IMR-90 (cell line): Measurements from ENCODE around the gene TAF9. TPM values are rescaled to one million over a fixed set of nuclear protein-coding genes. Genes with fewer than 3 reads are reported as not detected.

Experiments used
- ATAC-seq: fragments of 200-7000 bp; cut with Tn5 transposase; 2 replicates; pipeline ENCODE4 v1.9.1; 2020; ENCODE audit warnings: low read depth, mild to moderate bottlenecking, moderate library complexity
- BruUV-seq: library from RNA; stranded (reverse); fragments of 400-500 nt; replicated peaks from 2 replicates; lab custom pipeline; 2021; lab: Mats Ljungman, UMichigan
- CTCF ChIA-PET: fragments of 300-600 bp; formaldehyde crosslinking; extraction: SDS; loops from one replicate; lab custom pipeline; 2021; ENCODE audit warnings: antibody characterized with exemption; lab: Yijun Ruan, JAX
- POLR2A ChIA-PET: fragments of 300-600 bp; sonication (Branson Sonifier 250); formaldehyde crosslinking; loops from one replicate; lab custom pipeline; 2022; ENCODE audit warnings: antibody characterized with exemption; ENCODE audit not compliant: unreplicated experiment; lab: Charles Lee
- DNase-seq: peaks from one replicate; pipeline ENCODE4 v3.0.0; 2013
- H2AFZ ChIP-seq: replicated peaks from 2 replicates; pipeline ENCODE3; 2013; ENCODE audit warnings: low read length, mild to moderate bottlenecking; ENCODE audit not compliant: poor library complexity
- H2AK5ac ChIP-seq: 2 replicates; pipeline ENCODE4 v1.6.1; 2013; ENCODE audit warnings: low read depth, low read length, inconsistent platforms
- H2AK9ac ChIP-seq: replicated peaks from 2 replicates; pipeline ENCODE3; 2013; ENCODE audit warnings: mild to moderate bottlenecking, low read depth, low read length, moderate library complexity; ENCODE audit not compliant: poor library complexity
- H2BK120ac ChIP-seq: 2 replicates; pipeline ENCODE4 v1.6.1; 2013; ENCODE audit warnings: low read depth, low read length, inconsistent platforms
- H2BK15ac ChIP-seq: 3 replicates; pipeline ENCODE4 v1.6.1; 2013; ENCODE audit warnings: low read depth, low read length, inconsistent platforms
- H2BK20ac ChIP-seq: 2 replicates; pipeline ENCODE4 v1.6.1; 2013; ENCODE audit warnings: low read depth, mild to moderate bottlenecking, inconsistent platforms, low read length, moderate library complexity
- H2BK5ac ChIP-seq: 2 replicates; pipeline ENCODE4 v1.6.1; 2013; ENCODE audit warnings: mild to moderate bottlenecking, low read depth, low read length, inconsistent platforms; ENCODE audit not compliant: poor library complexity, severe bottlenecking
- H3K14ac ChIP-seq: replicated peaks from 2 replicates; pipeline ENCODE4 v1.6.1; 2013; ENCODE audit warnings: low read depth, low read length, inconsistent platforms
- H3K18ac ChIP-seq: 2 replicates; pipeline ENCODE4 v1.6.1; 2013; ENCODE audit warnings: low read depth, low read length, control low read depth
- H3K23ac ChIP-seq: 2 replicates; pipeline ENCODE4 v1.6.1; 2013; ENCODE audit warnings: low read depth, low read length, inconsistent platforms
- H3K27ac ChIP-seq: 2 replicates; pipeline ENCODE4 v1.5.1; 2013; ENCODE audit warnings: mild to moderate bottlenecking, control low read depth, low read length; ENCODE audit not compliant: insufficient read depth
- H3K27me3 ChIP-seq: 2 replicates; pipeline ENCODE4 v1.6.1; 2013; ENCODE audit warnings: low read length; ENCODE audit not compliant: control insufficient read depth, insufficient read depth
- H3K36me3 ChIP-seq: 2 replicates; pipeline ENCODE4 v1.6.1; 2013; ENCODE audit warnings: low read length, mixed read lengths; ENCODE audit not compliant: control insufficient read depth, insufficient read depth
- H3K4ac ChIP-seq: 2 replicates; pipeline ENCODE4 v1.6.1; 2013; ENCODE audit warnings: low read depth, low read length, inconsistent platforms
- H3K4me1 ChIP-seq: 2 replicates; pipeline ENCODE4 v1.6.1; 2013; ENCODE audit warnings: low read length, mixed read lengths; ENCODE audit not compliant: control insufficient read depth, insufficient read depth
- H3K4me2 ChIP-seq: 2 replicates; pipeline ENCODE4 v1.6.1; 2013; ENCODE audit warnings: low read depth, mild to moderate bottlenecking, control low read depth, low read length, moderate library complexity
- H3K4me3 ChIP-seq: 2 replicates; pipeline ENCODE4 v1.5.1; 2013; ENCODE audit warnings: low read depth, mild to moderate bottlenecking, control low read depth, low read length, moderate library complexity; ENCODE audit not compliant: insufficient read depth
- H3K56ac ChIP-seq: 2 replicates; pipeline ENCODE4 v1.6.1; 2013; ENCODE audit warnings: low read length, inconsistent platforms; ENCODE audit not compliant: insufficient read depth; ENCODE audit errors: extremely low read depth
- H3K79me1 ChIP-seq, 2 experiments: 2 replicates each; pipeline ENCODE4 v1.6.1; 2013; ENCODE audit warnings: low read length in 2 of 2, inconsistent platforms in 1 of 2, low read depth in 1 of 2
- H3K9ac ChIP-seq: 2 replicates; pipeline ENCODE4 v1.6.1; 2013; ENCODE audit warnings: low read depth, low read length, control low read depth
- H3K9me1 ChIP-seq: 2 replicates; pipeline ENCODE4 v1.6.1; 2013; ENCODE audit warnings: low read length, inconsistent platforms; ENCODE audit not compliant: insufficient read depth
- H3K9me3 ChIP-seq: 2 replicates; pipeline ENCODE4 v1.6.1; 2013; ENCODE audit warnings: low read length; ENCODE audit not compliant: control insufficient read depth, insufficient read depth
- H4K20me1 ChIP-seq: 2 replicates; pipeline ENCODE4 v1.6.1; 2013; ENCODE audit warnings: low read length, inconsistent platforms; ENCODE audit not compliant: insufficient read depth
- H4K5ac ChIP-seq: 2 replicates; pipeline ENCODE4 v1.6.1; 2013; ENCODE audit warnings: mild to moderate bottlenecking, low read depth, low read length, control low read depth
- H4K8ac ChIP-seq, 2 experiments: 2 replicates each; pipeline ENCODE4 v1.6.1; 2013; ENCODE audit warnings: low read depth in 2 of 2, low read length in 2 of 2, control low read depth in 1 of 2, inconsistent platforms in 1 of 2
- H4K91ac ChIP-seq: 2 replicates; pipeline ENCODE4 v1.6.1; 2013; ENCODE audit warnings: low read depth, low read length, inconsistent platforms; ENCODE audit not compliant: insufficient read depth
- BHLHE40 ChIP-seq: fragments of 150-350 bp; IDR thresholded peaks from 2 replicates; pipeline ENCODE4 v1.6.1; 2016; ENCODE audit warnings: mild to moderate bottlenecking, low read depth, low read length
- CEBPB ChIP-seq: IDR thresholded peaks from 2 replicates; pipeline ENCODE4 v1.6.1; 2012; ENCODE audit warnings: low read depth, low read length, improper control_type of control experiment
- MAFK ChIP-seq: IDR thresholded peaks from 2 replicates; pipeline ENCODE4 v1.6.1; 2012; ENCODE audit warnings: low read depth, low read length, improper control_type of control experiment
- MAZ ChIP-seq: IDR thresholded peaks from 2 replicates; pipeline ENCODE4 v1.6.1; 2012; ENCODE audit warnings: low read depth, mild to moderate bottlenecking, low read length, improper control_type of control experiment, moderate library complexity, borderline replicate concordance
- RCOR1 ChIP-seq: IDR thresholded peaks from 2 replicates; pipeline ENCODE4 v1.6.1; 2012; ENCODE audit warnings: mild to moderate bottlenecking, low read length, improper control_type of control experiment; ENCODE audit not compliant: insufficient replicate concordance
- SMC3 ChIP-seq: fragments of 150-350 bp; IDR thresholded peaks from 2 replicates; pipeline ENCODE4 v1.6.1; 2016; ENCODE audit warnings: low read depth, mild to moderate bottlenecking, antibody characterized with exemption, low read length, moderate library complexity
- WGBS, 2 experiments: methylation state at CpG; one replicate each; pipeline versions ENCODE4 v1.1.5 to v1.1.7; 2013; ENCODE audit warnings: missing lambda C conversion rate in 2 of 2; ENCODE audit not compliant: insufficient read length in 1 of 2; ENCODE audit errors: extremely low coverage in 2 of 2; 5-methylcytosine and 5-hydroxymethylcytosine counted together
- dilution Hi-C: fragments of 300-500 bp; cut with HindIII; formaldehyde crosslinking; loops from one replicate; pipeline ENCODE4 v1.14.3; 2018; ENCODE audit warnings: low sequenced_read_pairs; ENCODE audit not compliant: unreplicated experiment
- in situ Hi-C: fragments of 300-500 bp; cut with MboI; formaldehyde crosslinking; loops from 3 replicates; pipeline ENCODE4 v1.14.3; 2019; ENCODE audit warnings: low sequenced_read_pairs, inconsistent platforms, mixed read lengths
- intact Hi-C: fragments of 100-400 bp; cut with micrococcal nuclease; formaldehyde crosslinking; loops from 2 replicates; pipeline ENCODE4 v1.10.0; 2022
- polyA plus RNA-seq, 3 experiments: library from polyadenylated mRNA; depleted of rRNA; stranded (reverse); fragments of >200 nt; gene quantifications; 2 replicates each; pipeline ENCODE4 v1.2.3, GENCODE V29; 2012; ENCODE audit warnings: low replicate concordance in 1 of 3
- total RNA-seq: library from RNA; depleted of rRNA; stranded (reverse); fragments of >200 nt; gene quantifications from 2 replicates; pipeline ENCODE4 v1.2.3, GENCODE V29; 2012
- TF ChIP-seq, protein P1 (sequence below): fragments of 150-350 bp; IDR thresholded peaks from 2 replicates; pipeline ENCODE4 v1.6.1; 2017; ENCODE audit warnings: mild to moderate bottlenecking, antibody characterized with exemption, low read length, low read depth

The TAF9 gene
- total and polyA plus RNA-seq, 2 of the 4 experiments (the other 2 are of a cell fraction), result 107 to 127 TPM

DNA sequence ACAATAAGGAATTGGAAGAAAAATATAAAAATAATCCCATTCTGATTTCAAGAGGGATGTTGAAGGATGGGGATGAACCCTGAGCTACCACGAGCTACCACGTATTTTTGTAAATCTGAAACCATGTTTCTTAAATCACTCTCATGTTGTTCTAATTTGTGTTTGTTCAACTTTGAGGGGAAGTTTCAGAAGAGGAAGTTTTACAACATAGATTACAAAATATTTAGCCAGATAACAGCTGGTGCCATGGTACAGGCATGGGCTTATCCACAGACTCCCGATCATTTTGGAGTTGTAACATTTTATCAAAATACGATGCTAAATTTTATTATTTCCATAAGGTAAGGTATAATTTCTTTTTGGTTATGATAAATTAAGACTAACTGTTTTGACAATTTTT, 51.9 kb downstream of the TAF9 start:
- H3K36me3 ChIP-seq, result no peaks in the 10 kb centered on the region
- ATAC-seq, result no peak
- no peak overlapping the region for H2AK5ac ChIP-seq
- H3K56ac ChIP-seq, result no peak overlapping the region
- no peak overlapping the region for H2BK15ac ChIP-seq
- H2BK5ac ChIP-seq, result no peak overlapping the region
- H3K79me1 ChIP-seq, result no peaks in the 10 kb centered on the region
- H3K23ac ChIP-seq, result no peak overlapping the region
- in situ Hi-C loops, result no loop called here
- H2BK120ac ChIP-seq, result no peak overlapping the region
- no peak overlapping the region for H4K91ac ChIP-seq
- H4K8ac ChIP-seq, result no peak overlapping the region
- TF ChIP-seq RCOR1 (no peak), CEBPB (no peak), MAZ (no peak), MAFK (no peak), BHLHE40 (no peak), SMC3 (no peak)
- TF ChIP-seq, protein P1, sequence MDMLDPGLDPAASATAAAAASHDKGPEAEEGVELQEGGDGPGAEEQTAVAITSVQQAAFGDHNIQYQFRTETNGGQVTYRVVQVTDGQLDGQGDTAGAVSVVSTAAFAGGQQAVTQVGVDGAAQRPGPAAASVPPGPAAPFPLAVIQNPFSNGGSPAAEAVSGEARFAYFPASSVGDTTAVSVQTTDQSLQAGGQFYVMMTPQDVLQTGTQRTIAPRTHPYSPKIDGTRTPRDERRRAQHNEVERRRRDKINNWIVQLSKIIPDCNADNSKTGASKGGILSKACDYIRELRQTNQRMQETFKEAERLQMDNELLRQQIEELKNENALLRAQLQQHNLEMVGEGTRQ, result no peak
- CTCF ChIA-PET, result no interaction called here
- no peak overlapping the region for H2BK20ac ChIP-seq
- no peak overlapping the region for H2AFZ ChIP-seq
- POLR2A ChIA-PET, result no interaction called here
- no peak overlapping the region for H4K5ac ChIP-seq
- H3K4ac ChIP-seq, result no peak overlapping the region
- H3K4me1 ChIP-seq, result no peaks in the 10 kb centered on the region
- H4K20me1 ChIP-seq, result no peaks in the 10 kb centered on the region
- intact Hi-C loops, result no loop called here
- DNase-seq, result no peak
- H3K14ac ChIP-seq, result no peak overlapping the region
- H3K9ac ChIP-seq, result no peak overlapping the region
- H3K9me3 ChIP-seq, result no peaks in the 10 kb centered on the region
- no peak overlapping the region for H3K27ac ChIP-seq
- H3K18ac ChIP-seq, result no peak overlapping the region
- BruUV-seq, result no TSS peak
- no peaks in the 10 kb centered on the region for H3K27me3 ChIP-seq
- WGBS, 2 experiments, result no CpG with 5 or more reads among the region's 4 CpGs
- H3K4me3 ChIP-seq, result no peak overlapping the region
- no peaks in the 10 kb centered on the region for H3K9me1 ChIP-seq
- H2AK9ac ChIP-seq, result no peak overlapping the region
- H3K4me2 ChIP-seq, result no peak overlapping the region
- dilution Hi-C loops, result no loop called here
